Stimulated activated CD8-positive, alpha-beta memory T cell treated with anti-CD3 and anti-CD28 coated beads, Interleukin-15, amount 100 ng/mL, for 4 hours (primary cell): ENCODE measurements around the gene B3GNT9.
A peak's percentile ranks its signal among the peaks of the same experiment; 100 is the strongest.
"Not testable (repeated sequence)": the region's sequence is repeated elsewhere in the genome, so short reads cannot be mapped to it uniquely, and the experiment has no call there.

Source experiments
- DNase-seq, 2 donors: peaks; one replicate each; pipeline ENCODE4 v3.0.0-alpha.2; 2020; ENCODE audit warnings: low read depth in 2 of 2

Gene B3GNT9

GRCh38 chr16:67150047-67150832 lies 558 bp downstream of the B3GNT9 start:
- DNase-seq, result peak; percentile 44 to 47

- no peak for DNase-seq
Observed at GRCh38 chr16:67149276-67150046, 1.3 kb downstream of the B3GNT9 start.

GRCh38 chr16:67148656-67149275 lies 2.0 kb downstream of the B3GNT9 start:
- no peak for DNase-seq

- no peak for DNase-seq
Observed at GRCh38 chr16:67148221-67148620, 2.6 kb downstream of the B3GNT9 start.

- DNase-seq, result no peak
Observed at GRCh38 chr16:67147437-67148140, 3.2 kb downstream of the B3GNT9 start.

GRCh38 chr16:67146523-67147357 lies 4.1 kb downstream of the B3GNT9 start:
- DNase-seq, result no peak

GRCh38 chr16:67145746-67146145 lies 5.1 kb downstream of the B3GNT9 start:
- DNase-seq, result no peak

- no peak for DNase-seq
Observed at GRCh38 chr16:67144943-67145342, 5.9 kb downstream of the B3GNT9 start.

- no peak for DNase-seq
Observed at GRCh38 chr16:67142342-67142741, 8.5 kb downstream of the B3GNT9 start.

GRCh38 chr16:67141391-67141790 lies 9.4 kb downstream of the B3GNT9 start:
- DNase-seq, result no peak

- no peak for DNase-seq
Observed at GRCh38 chr16:67137605-67138004, 13.2 kb downstream of the B3GNT9 start.

GRCh38 chr16:67129422-67129821 lies 21.4 kb downstream of the B3GNT9 start:
- no peak for DNase-seq

- DNase-seq, result no peak
Observed at GRCh38 chr16:67128887-67129286, 21.9 kb downstream of the B3GNT9 start.

GRCh38 chr16:67128417-67128816 lies 22.4 kb downstream of the B3GNT9 start:
- DNase-seq, result no peak

- not testable (repeated sequence) for DNase-seq
Observed at GRCh38 chr16:67122799-67123198, 28.0 kb downstream of the B3GNT9 start.

- DNase-seq, result no peak
Observed at GRCh38 chr16:67120025-67120424, 30.8 kb downstream of the B3GNT9 start.

GRCh38 chr16:67117716-67118115 lies 33.1 kb downstream of the B3GNT9 start:
- DNase-seq, result no peak

- no peak for DNase-seq
Observed at GRCh38 chr16:67116388-67117311, 34.1 kb downstream of the B3GNT9 start.

GRCh38 chr16:67115639-67116038 lies 35.2 kb downstream of the B3GNT9 start:
- DNase-seq, result no peak

- DNase-seq, result no peak
Observed at GRCh38 chr16:67114793-67115192, 36.0 kb downstream of the B3GNT9 start.
